ENCODE data around the gene PIK3R2. TPM values are rescaled to one million over a fixed set of nuclear protein-coding genes. Genes with fewer than 3 reads are reported as not detected.

The PIK3R2 gene
- total and polyA plus RNA-seq, 2 of the 8 experiments (the other 6 are each of a cell fraction or from before 2014, with no cell fraction given): 21.7 to 57.1 TPM

DNA sequence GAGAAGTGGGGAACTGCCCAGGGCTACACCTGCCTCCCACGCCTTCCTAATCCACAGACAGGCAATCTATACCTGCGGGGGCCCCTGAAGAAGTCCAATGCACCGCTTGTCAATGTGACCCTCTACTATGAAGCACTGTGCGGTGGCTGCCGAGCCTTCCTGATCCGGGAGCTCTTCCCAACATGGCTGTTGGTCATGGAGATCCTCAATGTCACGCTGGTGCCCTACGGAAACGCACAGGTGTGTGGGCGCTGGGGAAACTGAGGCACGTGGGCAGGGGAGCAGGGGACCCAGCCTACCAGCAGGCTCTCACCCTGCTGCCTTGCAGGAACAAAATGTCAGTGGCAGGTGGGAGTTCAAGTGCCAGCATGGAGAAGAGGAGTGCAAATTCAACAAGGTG is 22.0 kb downstream of the PIK3R2 start (continued):
- TF ChIP-seq, protein P1, sequence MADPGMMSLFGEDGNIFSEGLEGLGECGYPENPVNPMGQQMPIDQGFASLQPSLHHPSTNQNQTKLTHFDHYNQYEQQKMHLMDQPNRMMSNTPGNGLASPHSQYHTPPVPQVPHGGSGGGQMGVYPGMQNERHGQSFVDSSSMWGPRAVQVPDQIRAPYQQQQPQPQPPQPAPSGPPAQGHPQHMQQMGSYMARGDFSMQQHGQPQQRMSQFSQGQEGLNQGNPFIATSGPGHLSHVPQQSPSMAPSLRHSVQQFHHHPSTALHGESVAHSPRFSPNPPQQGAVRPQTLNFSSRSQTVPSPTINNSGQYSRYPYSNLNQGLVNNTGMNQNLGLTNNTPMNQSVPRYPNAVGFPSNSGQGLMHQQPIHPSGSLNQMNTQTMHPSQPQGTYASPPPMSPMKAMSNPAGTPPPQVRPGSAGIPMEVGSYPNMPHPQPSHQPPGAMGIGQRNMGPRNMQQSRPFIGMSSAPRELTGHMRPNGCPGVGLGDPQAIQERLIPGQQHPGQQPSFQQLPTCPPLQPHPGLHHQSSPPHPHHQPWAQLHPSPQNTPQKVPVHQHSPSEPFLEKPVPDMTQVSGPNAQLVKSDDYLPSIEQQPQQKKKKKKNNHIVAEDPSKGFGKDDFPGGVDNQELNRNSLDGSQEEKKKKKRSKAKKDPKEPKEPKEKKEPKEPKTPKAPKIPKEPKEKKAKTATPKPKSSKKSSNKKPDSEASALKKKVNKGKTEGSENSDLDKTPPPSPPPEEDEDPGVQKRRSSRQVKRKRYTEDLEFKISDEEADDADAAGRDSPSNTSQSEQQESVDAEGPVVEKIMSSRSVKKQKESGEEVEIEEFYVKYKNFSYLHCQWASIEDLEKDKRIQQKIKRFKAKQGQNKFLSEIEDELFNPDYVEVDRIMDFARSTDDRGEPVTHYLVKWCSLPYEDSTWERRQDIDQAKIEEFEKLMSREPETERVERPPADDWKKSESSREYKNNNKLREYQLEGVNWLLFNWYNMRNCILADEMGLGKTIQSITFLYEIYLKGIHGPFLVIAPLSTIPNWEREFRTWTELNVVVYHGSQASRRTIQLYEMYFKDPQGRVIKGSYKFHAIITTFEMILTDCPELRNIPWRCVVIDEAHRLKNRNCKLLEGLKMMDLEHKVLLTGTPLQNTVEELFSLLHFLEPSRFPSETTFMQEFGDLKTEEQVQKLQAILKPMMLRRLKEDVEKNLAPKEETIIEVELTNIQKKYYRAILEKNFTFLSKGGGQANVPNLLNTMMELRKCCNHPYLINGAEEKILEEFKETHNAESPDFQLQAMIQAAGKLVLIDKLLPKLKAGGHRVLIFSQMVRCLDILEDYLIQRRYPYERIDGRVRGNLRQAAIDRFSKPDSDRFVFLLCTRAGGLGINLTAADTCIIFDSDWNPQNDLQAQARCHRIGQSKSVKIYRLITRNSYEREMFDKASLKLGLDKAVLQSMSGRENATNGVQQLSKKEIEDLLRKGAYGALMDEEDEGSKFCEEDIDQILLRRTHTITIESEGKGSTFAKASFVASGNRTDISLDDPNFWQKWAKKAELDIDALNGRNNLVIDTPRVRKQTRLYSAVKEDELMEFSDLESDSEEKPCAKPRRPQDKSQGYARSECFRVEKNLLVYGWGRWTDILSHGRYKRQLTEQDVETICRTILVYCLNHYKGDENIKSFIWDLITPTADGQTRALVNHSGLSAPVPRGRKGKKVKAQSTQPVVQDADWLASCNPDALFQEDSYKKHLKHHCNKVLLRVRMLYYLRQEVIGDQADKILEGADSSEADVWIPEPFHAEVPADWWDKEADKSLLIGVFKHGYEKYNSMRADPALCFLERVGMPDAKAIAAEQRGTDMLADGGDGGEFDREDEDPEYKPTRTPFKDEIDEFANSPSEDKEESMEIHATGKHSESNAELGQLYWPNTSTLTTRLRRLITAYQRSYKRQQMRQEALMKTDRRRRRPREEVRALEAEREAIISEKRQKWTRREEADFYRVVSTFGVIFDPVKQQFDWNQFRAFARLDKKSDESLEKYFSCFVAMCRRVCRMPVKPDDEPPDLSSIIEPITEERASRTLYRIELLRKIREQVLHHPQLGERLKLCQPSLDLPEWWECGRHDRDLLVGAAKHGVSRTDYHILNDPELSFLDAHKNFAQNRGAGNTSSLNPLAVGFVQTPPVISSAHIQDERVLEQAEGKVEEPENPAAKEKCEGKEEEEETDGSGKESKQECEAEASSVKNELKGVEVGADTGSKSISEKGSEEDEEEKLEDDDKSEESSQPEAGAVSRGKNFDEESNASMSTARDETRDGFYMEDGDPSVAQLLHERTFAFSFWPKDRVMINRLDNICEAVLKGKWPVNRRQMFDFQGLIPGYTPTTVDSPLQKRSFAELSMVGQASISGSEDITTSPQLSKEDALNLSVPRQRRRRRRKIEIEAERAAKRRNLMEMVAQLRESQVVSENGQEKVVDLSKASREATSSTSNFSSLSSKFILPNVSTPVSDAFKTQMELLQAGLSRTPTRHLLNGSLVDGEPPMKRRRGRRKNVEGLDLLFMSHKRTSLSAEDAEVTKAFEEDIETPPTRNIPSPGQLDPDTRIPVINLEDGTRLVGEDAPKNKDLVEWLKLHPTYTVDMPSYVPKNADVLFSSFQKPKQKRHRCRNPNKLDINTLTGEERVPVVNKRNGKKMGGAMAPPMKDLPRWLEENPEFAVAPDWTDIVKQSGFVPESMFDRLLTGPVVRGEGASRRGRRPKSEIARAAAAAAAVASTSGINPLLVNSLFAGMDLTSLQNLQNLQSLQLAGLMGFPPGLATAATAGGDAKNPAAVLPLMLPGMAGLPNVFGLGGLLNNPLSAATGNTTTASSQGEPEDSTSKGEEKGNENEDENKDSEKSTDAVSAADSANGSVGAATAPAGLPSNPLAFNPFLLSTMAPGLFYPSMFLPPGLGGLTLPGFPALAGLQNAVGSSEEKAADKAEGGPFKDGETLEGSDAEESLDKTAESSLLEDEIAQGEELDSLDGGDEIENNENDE (IDR thresholded peaks at IDR 0.05; ENCODE audit: insufficient replicate concordance, low read length): no peak
- TF ChIP-seq SRF (IDR thresholded peaks at IDR 0.05; ENCODE audit: low read depth, low read length): no peak
- TF ChIP-seq FOSL1 (IDR thresholded peaks at IDR 0.05; ENCODE audit: insufficient read depth, low read depth, low read length): no peak
- no peak for TF ChIP-seq RFX5 (IDR thresholded peaks at IDR 0.05; ENCODE audit: borderline replicate concordance, low read depth, low read length)
- no peak for TF ChIP-seq CEBPB (IDR thresholded peaks at IDR 0.05; ENCODE audit: low read depth, low read length)
- TF ChIP-seq SP4 (IDR thresholded peaks at IDR 0.05; ENCODE audit: low read length): no peak
- TF ChIP-seq, protein P2, sequence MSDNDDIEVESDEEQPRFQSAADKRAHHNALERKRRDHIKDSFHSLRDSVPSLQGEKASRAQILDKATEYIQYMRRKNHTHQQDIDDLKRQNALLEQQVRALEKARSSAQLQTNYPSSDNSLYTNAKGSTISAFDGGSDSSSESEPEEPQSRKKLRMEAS (IDR thresholded peaks at IDR 0.05): no peak
- no peak for TF ChIP-seq KDM5A (IDR thresholded peaks at IDR 0.05; ENCODE audit: low read length)
- TF ChIP-seq RAD21 (IDR thresholded peaks at IDR 0.05 in 1 of 2, conservative IDR thresholded peaks at IDR 0.05 in 1 of 2; ENCODE audit: low read depth in 2 of 2, low read length in 2 of 2): no peak
